ENCODE results near the gene NPAS1. TPM values are rescaled to one million over a fixed set of nuclear protein-coding genes. Genes with fewer than 3 reads are reported as not detected.

The NPAS1 gene
- total RNA-seq, 1 donor from 2014 or later: 1.7 TPM

DNA sequence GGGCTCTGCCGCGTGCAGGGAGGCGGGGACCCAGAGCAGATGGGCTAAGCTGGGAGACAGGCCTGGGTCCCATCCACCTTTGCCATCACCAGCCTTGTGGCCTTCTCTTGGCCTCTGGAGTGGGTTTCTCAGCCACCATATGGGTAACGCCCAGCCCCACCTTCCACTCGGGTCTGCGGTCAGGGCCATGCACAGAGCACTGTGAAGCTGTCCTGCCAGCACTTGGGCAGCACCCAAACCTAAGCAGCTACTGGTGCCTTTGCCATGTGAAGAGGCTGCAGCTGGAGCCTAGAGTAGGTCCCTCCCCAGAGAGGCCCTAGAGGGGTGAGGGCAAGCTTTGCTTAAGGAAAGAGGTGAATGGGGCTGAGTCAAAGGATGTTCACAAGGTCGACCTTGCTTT, 24.1 kb upstream of the NPAS1 start:
- H3K27ac Mint-ChIP-seq (ENCODE audit: unreplicated experiment): no peak overlapping the region
- no peak for DNase-seq
- H3K4me3 Mint-ChIP-seq (ENCODE audit: unreplicated experiment): no peak overlapping the region

DNA sequence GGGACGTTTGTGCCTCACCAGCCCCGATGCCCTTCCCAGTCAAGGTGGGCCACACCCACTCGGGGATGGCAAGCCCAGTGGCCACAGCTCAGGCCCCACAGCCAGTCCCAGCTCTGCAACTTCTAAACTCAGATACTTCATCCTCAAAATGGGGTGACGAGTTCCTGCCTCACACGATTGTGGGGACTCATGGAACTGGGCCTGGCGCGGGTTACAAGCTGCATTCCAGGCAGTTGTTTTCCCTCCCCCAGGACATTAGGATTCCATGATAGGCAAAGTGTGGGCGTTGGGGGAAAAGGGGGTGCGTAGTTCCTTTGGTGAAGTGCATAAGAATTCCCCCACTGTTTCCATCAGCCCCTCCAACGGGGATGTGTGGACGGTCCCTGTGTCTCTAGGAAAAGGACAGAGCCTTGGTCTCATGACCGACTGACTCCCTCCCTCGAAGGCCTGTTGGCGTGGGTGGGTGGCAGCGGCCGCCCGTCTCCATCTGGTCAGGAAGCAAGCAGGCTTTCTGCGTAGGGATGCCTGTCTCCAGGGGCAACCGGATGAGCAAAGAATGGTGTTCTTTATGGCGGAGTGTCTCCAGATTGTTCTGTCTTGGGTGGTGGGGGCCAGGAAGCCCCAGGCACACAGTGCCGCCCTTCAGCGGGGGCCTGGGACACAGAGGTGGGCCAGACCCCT, 21.1 kb upstream of the NPAS1 start:
- peaks cover 17% of the 10 kb centered on the region for H3K27me3 Mint-ChIP-seq (ENCODE audit: unreplicated experiment)
- H3K27ac Mint-ChIP-seq (ENCODE audit: unreplicated experiment): peak overlapping the region; percentile 64
- TF ChIP-seq, protein P1, sequence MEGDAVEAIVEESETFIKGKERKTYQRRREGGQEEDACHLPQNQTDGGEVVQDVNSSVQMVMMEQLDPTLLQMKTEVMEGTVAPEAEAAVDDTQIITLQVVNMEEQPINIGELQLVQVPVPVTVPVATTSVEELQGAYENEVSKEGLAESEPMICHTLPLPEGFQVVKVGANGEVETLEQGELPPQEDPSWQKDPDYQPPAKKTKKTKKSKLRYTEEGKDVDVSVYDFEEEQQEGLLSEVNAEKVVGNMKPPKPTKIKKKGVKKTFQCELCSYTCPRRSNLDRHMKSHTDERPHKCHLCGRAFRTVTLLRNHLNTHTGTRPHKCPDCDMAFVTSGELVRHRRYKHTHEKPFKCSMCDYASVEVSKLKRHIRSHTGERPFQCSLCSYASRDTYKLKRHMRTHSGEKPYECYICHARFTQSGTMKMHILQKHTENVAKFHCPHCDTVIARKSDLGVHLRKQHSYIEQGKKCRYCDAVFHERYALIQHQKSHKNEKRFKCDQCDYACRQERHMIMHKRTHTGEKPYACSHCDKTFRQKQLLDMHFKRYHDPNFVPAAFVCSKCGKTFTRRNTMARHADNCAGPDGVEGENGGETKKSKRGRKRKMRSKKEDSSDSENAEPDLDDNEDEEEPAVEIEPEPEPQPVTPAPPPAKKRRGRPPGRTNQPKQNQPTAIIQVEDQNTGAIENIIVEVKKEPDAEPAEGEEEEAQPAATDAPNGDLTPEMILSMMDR (IDR thresholded peaks at IDR 0.05; ENCODE audit: partially characterized antibody, unreplicated experiment): no peak
- no peaks in the 10 kb centered on the region for H3K36me3 Mint-ChIP-seq (ENCODE audit: unreplicated experiment)
- H3K4me1 Mint-ChIP-seq (ENCODE audit: low read depth, unreplicated experiment): peaks cover 9% of the 10 kb centered on the region
- peaks cover 27% of the 10 kb centered on the region for H3K9me3 Mint-ChIP-seq (ENCODE audit: unreplicated experiment)
- H3K4me3 Mint-ChIP-seq (ENCODE audit: unreplicated experiment): peak overlapping the region; percentile 59
- no peak for DNase-seq

More for the DNA sequence above, 24.1 kb upstream of the NPAS1 start:
- TF ChIP-seq, protein P1 (IDR thresholded peaks at IDR 0.05; ENCODE audit: partially characterized antibody, unreplicated experiment): no peak
- Mint-ChIP-seq H3K36me3 (ENCODE audit: unreplicated experiment) (no peaks in the 10 kb centered on the region), H3K9me3 (ENCODE audit: unreplicated experiment) (peaks cover 22% of the 10 kb centered on the region), H3K27me3 (ENCODE audit: unreplicated experiment) (peaks cover 18% of the 10 kb centered on the region), H3K4me1 (ENCODE audit: low read depth, unreplicated experiment) (peaks cover 17% of the 10 kb centered on the region)

DNA sequence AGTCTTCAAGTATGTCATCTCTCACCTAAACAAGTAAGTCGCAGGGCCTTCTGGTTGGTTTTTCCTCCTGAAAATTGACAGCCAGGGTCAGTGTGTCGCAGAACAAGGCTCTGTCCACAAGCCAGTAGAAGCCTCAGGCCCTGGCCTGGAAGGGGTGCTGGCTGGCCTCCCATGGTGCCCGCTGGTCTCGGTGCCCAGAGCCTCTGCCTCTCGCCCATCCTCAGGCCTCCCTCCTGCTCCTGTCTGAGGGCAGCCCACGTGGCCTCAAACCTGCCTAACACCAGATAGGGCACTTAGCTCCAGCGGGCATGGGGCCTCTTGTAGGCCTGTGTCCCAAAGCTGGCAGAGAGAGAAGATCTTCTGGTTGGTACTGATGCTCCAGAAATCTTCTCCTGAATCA, 20.3 kb upstream of the NPAS1 start:
- DNase-seq: no peak
- TF ChIP-seq, protein P1 (IDR thresholded peaks at IDR 0.05; ENCODE audit: partially characterized antibody, unreplicated experiment): no peak
- Mint-ChIP-seq H3K36me3 (ENCODE audit: unreplicated experiment) (no peaks in the 10 kb centered on the region), H3K27ac (ENCODE audit: unreplicated experiment) (no peak overlapping the region), H3K9me3 (ENCODE audit: unreplicated experiment) (peaks cover 29% of the 10 kb centered on the region), H3K4me3 (ENCODE audit: unreplicated experiment) (no peak overlapping the region), H3K27me3 (ENCODE audit: unreplicated experiment) (peaks cover 20% of the 10 kb centered on the region), H3K4me1 (ENCODE audit: low read depth, unreplicated experiment) (peaks cover 10% of the 10 kb centered on the region)

DNA sequence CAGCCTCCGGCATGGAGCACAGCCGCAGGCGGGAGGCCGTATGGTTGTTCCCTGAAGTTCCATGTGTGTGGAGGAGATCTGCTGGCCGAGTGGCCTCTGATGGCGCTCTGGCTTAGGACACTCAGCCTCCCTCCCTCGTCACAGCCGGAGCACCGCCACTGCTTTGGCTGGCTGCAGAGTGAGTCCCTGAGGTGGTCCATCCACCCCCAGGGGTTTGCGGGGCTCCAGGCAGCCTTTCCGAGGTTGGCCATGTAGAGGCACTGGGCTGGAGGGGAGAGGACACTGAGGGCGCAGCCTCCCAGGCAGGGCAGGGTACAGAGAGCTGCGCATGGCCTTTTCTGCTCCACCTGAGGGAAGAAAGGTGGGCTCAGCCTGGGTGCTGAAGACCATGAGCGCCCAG, 19.8 kb upstream of the NPAS1 start:
- TF ChIP-seq, protein P1 (IDR thresholded peaks at IDR 0.05; ENCODE audit: partially characterized antibody, unreplicated experiment): no peak
- H3K4me1 Mint-ChIP-seq (ENCODE audit: low read depth, unreplicated experiment): peaks cover 11% of the 10 kb centered on the region
- H3K27me3 Mint-ChIP-seq (ENCODE audit: unreplicated experiment): peaks cover 24% of the 10 kb centered on the region
- peaks cover 29% of the 10 kb centered on the region for H3K9me3 Mint-ChIP-seq (ENCODE audit: unreplicated experiment)
- no peak for DNase-seq
- H3K36me3 Mint-ChIP-seq (ENCODE audit: unreplicated experiment): no peaks in the 10 kb centered on the region
- no peak overlapping the region for H3K27ac Mint-ChIP-seq (ENCODE audit: unreplicated experiment)
- no peak overlapping the region for H3K4me3 Mint-ChIP-seq (ENCODE audit: unreplicated experiment)

DNA sequence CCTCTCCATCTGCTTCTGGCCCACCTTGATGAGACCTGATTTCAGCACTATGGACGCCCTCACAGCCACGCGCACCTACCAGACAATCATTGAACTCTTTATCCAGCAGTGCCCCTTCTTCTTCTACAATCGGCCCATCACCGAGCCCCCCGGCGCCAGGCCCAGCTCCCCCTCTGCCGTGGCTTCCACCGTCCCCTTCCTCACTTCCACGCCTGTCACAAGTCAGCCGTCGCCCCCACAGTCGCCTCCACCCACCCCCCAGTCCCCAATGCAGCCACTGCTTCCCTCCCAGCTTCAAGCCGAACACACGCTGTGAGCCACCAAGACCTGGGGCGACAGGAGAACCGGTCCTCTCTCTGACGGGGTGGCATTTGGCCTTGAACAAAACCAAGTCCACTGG, 19.3 kb upstream of the NPAS1 start:
- peaks cover 29% of the 10 kb centered on the region for H3K9me3 Mint-ChIP-seq (ENCODE audit: unreplicated experiment)
- DNase-seq: no peak
- peaks cover 22% of the 10 kb centered on the region for H3K27me3 Mint-ChIP-seq (ENCODE audit: unreplicated experiment)
- H3K4me1 Mint-ChIP-seq (ENCODE audit: low read depth, unreplicated experiment): peaks cover 11% of the 10 kb centered on the region
- H3K27ac Mint-ChIP-seq (ENCODE audit: unreplicated experiment): no peak overlapping the region
- H3K4me3 Mint-ChIP-seq (ENCODE audit: unreplicated experiment): no peak overlapping the region
- TF ChIP-seq, protein P1 (IDR thresholded peaks at IDR 0.05; ENCODE audit: partially characterized antibody, unreplicated experiment): no peak
- H3K36me3 Mint-ChIP-seq (ENCODE audit: unreplicated experiment): no peaks in the 10 kb centered on the region
